ENCODE data around the gene LTBP1. TPM values are rescaled to one million over a fixed set of nuclear protein-coding genes. Genes with fewer than 3 reads are reported as not detected.

LTBP1 gene
- total and polyA plus RNA-seq, 2 of the 13 experiments (the other 11 are each of a cell fraction or from before 2014, with no cell fraction given), result 0.12 to 0.22 TPM

- Histone ChIP-seq H3K9ac (ENCODE audit: insufficient read depth, low read depth, low read length) (no peak overlapping the region), H3K27ac (ENCODE audit: extremely low read length, insufficient read depth, low read length) (no peak overlapping the region), H3K79me2 (ENCODE audit: insufficient read depth, low read length) (no peaks in the 10 kb centered on the region), H3K36me3 (replicated peaks in 1 of 2; ENCODE audit: control insufficient read depth in 1 of 2, insufficient read depth in 2 of 2, low read length in 2 of 2) (no peaks in the 10 kb centered on the region), H3K27me3 (ENCODE audit: control insufficient read depth in 1 of 2, insufficient read depth in 2 of 2, low read length in 2 of 2) (peaks cover 0 to 3% of the 10 kb centered on the region in 2 experiments; a peak in 1 of 5 replicates), H3K4me2 (ENCODE audit: low read depth, low read length) (no peak overlapping the region), H3K4me1 (ENCODE audit: insufficient read depth, low read length) (peaks cover 7% of the 10 kb centered on the region; the same call in 1 of the 2 replicates), H4K20me1 (ENCODE audit: insufficient read depth, low read length) (no peaks in the 10 kb centered on the region), H3K9me3 (ENCODE audit: low read length) (no peaks in the 10 kb centered on the region), H2AFZ (ENCODE audit: low read length) (no peak overlapping the region), H3K4me3 (replicated peaks in 1 of 3; ENCODE audit: insufficient read depth in 1 of 3, low read depth in 2 of 3, low read length in 3 of 3) (no peak overlapping the region)
- ChIA-PET CTCF (ENCODE audit: low intra/inter-chr PET ratio, low total read pairs) (no interaction called here), POLR2A (no interaction called here)
- in situ Hi-C loops (cut with HindIII; ENCODE audit: extremely low pct_ligation_motif_present, low pct_unique_long_range_greater_than_20kb) (no loop called here), intact Hi-C loops (cut with micrococcal nuclease; ENCODE audit: unreplicated experiment) (no loop called here)
- no peak for ATAC-seq
- DNase-seq (ENCODE audit: low spot score), result no peak
- TF ChIP-seq TGIF2 (CRISPR knock-in tag; IDR thresholded peaks at IDR 0.05) (no peak), ARNT (IDR thresholded peaks at IDR 0.05) (no peak), NR2F1 (CRISPR knock-in tag; IDR thresholded peaks at IDR 0.05) (no peak), ARID4A (CRISPR knock-in tag; IDR thresholded peaks at IDR 0.05; ENCODE audit: borderline replicate concordance) (no peak), ATRX (CRISPR knock-in tag; IDR thresholded peaks at IDR 0.05; ENCODE audit: borderline replicate concordance) (no peak), ZFP37 (CRISPR knock-in tag; IDR thresholded peaks at IDR 0.05; ENCODE audit: borderline replicate concordance) (no peak), ZFP90 (CRISPR knock-in tag; IDR thresholded peaks at IDR 0.05; ENCODE audit: borderline replicate concordance) (no peak), ZNF101 (CRISPR knock-in tag; IDR thresholded peaks at IDR 0.05; ENCODE audit: borderline replicate concordance, low read depth) (no peak), ZNF570 (CRISPR knock-in tag; IDR thresholded peaks at IDR 0.05; ENCODE audit: borderline replicate concordance) (no peak), HMGA1 (CRISPR knock-in tag; conservative IDR thresholded peaks at IDR 0.05) (no peak), RFX3 (CRISPR knock-in tag; IDR thresholded peaks at IDR 0.05) (no peak), ZNF251 (CRISPR knock-in tag; IDR thresholded peaks at IDR 0.05) (no peak), ARHGAP35 (CRISPR knock-in tag; IDR thresholded peaks at IDR 0.05; ENCODE audit: borderline replicate concordance) (no peak), POLR2A (IDR thresholded peaks at IDR 0.05; ENCODE audit: insufficient read depth in 1 of 2, low read depth in 2 of 2, low read length in 2 of 2) (no peak), ZNF333 (CRISPR knock-in tag; IDR thresholded peaks at IDR 0.05; ENCODE audit: borderline replicate concordance) (no peak), PAX8 (CRISPR knock-in tag; IDR thresholded peaks at IDR 0.05; ENCODE audit: borderline replicate concordance) (no peak)
- FAIRE-seq, result no peak
- 2% methylated on average over 3 of the region's 3 CpGs for WGBS (ENCODE audit: low lambda C conversion rate)
- no TSS peak for BruUV-seq (replicated peaks)
Observed at GRCh38 chr2:33210626-33211025, 263.9 kb downstream of the LTBP1 start.

All from HepG2 (cell line).